Fibroblast of lung (primary cell): ENCODE measurements around the gene B4GALT7. TPM values are rescaled to one million over a fixed set of nuclear protein-coding genes. Genes with fewer than 3 reads are reported as not detected.
A peak's percentile ranks its signal among the peaks of the same experiment; 100 is the strongest.
"Not testable (repeated sequence)": the region's sequence is repeated elsewhere in the genome, so short reads cannot be mapped to it uniquely, and the experiment has no call there.

Source experiments
- DNase-seq, 2 donors: peaks; one replicate each; pipeline versions ENCODE4 v3.0.0 to v3.0.0-alpha.2; 2010; ENCODE audit warnings: low read depth in 2 of 2
- H2AFZ ChIP-seq: 2 replicates; pipeline ENCODE4 v1.5.1; 2012; ENCODE audit warnings: low read length, control low read depth, inconsistent platforms
- H3K27ac ChIP-seq: 2 replicates; pipeline ENCODE4 v1.5.1; 2011; ENCODE audit warnings: low read length, control low read depth; ENCODE audit not compliant: insufficient read depth
- H3K27me3 ChIP-seq: 2 replicates; pipeline ENCODE4 v1.5.1; 2011; ENCODE audit warnings: mild to moderate bottlenecking, low read length; ENCODE audit not compliant: control insufficient read depth, insufficient read depth
- H3K36me3 ChIP-seq: 2 replicates; pipeline ENCODE4 v1.5.1; 2011; ENCODE audit warnings: low read length; ENCODE audit not compliant: control insufficient read depth, insufficient read depth
- H3K4me1 ChIP-seq: 2 replicates; pipeline ENCODE4 v1.5.1; 2011; ENCODE audit warnings: low read length; ENCODE audit not compliant: control insufficient read depth, insufficient read depth; ENCODE audit errors: extremely low read depth
- H3K4me2 ChIP-seq: 2 replicates; pipeline ENCODE4 v1.5.1; 2011; ENCODE audit warnings: low read length, control low read depth; ENCODE audit not compliant: insufficient read depth; ENCODE audit errors: extremely low read depth
- H3K4me3 ChIP-seq, 4 experiments: fragments of 200-600 bp in 1 of 4; sonication (generic) in 1 of 4; replicated peaks in 1 of 4; 2 replicates each; pipeline ENCODE4 v1.5.1; 2011 to 2016; ENCODE audit warnings: low read length in 4 of 4, low read depth in 3 of 4, mild to moderate bottlenecking in 3 of 4, control low read depth in 2 of 4, inconsistent platforms in 1 of 4, mixed read lengths in 1 of 4; ENCODE audit not compliant: insufficient read depth in 1 of 4; ENCODE audit errors: control extremely low read depth in 1 of 4
- H3K79me2 ChIP-seq: 2 replicates; pipeline ENCODE4 v1.5.1; 2012; ENCODE audit warnings: mild to moderate bottlenecking, low read length, inconsistent platforms; ENCODE audit not compliant: control insufficient read depth, insufficient read depth
- H3K9ac ChIP-seq: 2 replicates; pipeline ENCODE4 v1.5.1; 2011; ENCODE audit warnings: mild to moderate bottlenecking, low read length, control low read depth; ENCODE audit not compliant: insufficient read depth
- H3K9me3 ChIP-seq: 2 replicates; pipeline ENCODE4 v1.5.1; 2012; ENCODE audit warnings: low read depth, low read length; ENCODE audit not compliant: control insufficient read depth, insufficient read depth
- H4K20me1 ChIP-seq: 2 replicates; pipeline ENCODE4 v1.5.1; 2011; ENCODE audit warnings: low read length; ENCODE audit not compliant: control insufficient read depth, insufficient read depth; ENCODE audit errors: extremely low read depth
- polyA plus RNA-seq, 2 donors: library from polyadenylated mRNA; depleted of rRNA in 1 of 2; stranded (reverse) in 1 of 2; unstranded in 1 of 2; fragments of >200 nt; gene quantifications; 2 replicates each; pipeline ENCODE4 v1.2.1, GENCODE V29; 2011 to 2012; ENCODE audit warnings: missing spikeins in 1 of 2
- total RNA-seq: library from RNA; depleted of rRNA; stranded (reverse); fragments of >200 nt; gene quantifications from 2 replicates; pipeline ENCODE4 v1.2.1, GENCODE V29; 2014

The B4GALT7 gene
- total and polyA plus RNA-seq, 2 donors (not counting 1 experiment from before 2014, with no cell fraction given), result 20.8 to 29.1 TPM

DNA sequence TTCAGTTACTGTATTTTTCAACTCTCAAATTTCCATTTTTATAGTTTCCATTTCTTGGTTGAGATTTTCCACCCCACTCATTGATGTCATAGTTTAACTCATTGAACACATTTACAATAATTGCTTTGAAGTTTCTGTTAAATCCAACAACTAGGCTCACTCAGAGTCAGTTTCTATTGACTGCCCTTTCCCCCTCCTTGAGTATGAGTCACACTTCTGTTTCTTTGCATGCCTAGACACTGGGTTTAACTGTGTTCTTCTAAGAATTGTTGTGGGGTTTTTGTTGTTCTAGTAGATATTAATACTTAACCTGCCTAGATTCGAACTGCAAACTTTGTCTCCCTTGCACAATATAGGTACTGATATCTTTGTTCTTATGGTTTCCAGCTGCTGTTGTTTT, 45.5 kb downstream of the B4GALT7 start:
- not testable (repeated sequence) for DNase-seq, H3K4me1 ChIP-seq, H3K36me3 ChIP-seq, H3K79me2 ChIP-seq, H3K27me3 ChIP-seq, H3K27ac ChIP-seq, H3K4me3 ChIP-seq, H2AFZ ChIP-seq, H3K9me3 ChIP-seq, H3K9ac ChIP-seq, H3K4me2 ChIP-seq, H4K20me1 ChIP-seq

DNA sequence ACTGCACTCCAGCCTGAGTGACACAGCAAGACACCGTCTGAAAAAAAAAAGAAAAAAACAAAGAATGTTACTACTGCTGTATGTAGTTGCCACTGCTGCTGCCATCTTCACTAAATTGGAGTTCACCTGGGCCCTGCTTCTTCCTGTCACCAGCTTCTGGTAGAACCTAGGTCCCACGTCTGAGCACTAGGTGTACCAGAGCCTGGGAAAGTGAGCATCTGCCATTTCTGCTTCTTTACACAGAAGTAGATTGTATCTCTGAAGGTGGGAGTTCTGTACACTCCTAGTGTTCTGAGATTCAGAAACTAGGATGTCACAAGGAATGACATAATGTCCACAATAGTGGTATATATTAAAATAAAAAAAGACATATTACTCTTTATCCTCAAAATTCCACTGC, 51.3 kb downstream of the B4GALT7 start:
- not testable (repeated sequence) for H3K36me3 ChIP-seq, DNase-seq, H3K9me3 ChIP-seq, H3K4me1 ChIP-seq, H3K4me2 ChIP-seq, H2AFZ ChIP-seq, H4K20me1 ChIP-seq, H3K4me3 ChIP-seq, H3K79me2 ChIP-seq, H3K27ac ChIP-seq, H3K27me3 ChIP-seq, H3K9ac ChIP-seq

DNA sequence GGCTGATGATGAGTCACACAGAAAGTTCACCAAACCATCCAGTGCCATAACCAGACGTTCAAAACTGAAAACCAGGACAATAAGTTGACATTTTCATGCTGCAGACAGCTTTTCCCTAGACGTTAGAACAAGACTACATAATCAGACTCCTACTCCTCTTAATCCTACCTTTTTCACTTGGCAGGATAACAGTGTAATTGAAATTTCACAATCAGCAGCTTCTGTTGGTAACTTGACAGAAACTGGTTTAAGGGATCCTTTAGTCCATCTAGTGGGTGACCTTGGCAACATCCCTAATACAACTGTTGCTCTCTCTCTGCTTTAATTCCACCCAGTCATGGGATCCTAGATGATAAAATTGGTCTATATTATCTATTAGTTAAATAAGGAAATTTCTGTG, 57.9 kb downstream of the B4GALT7 start:
- H3K27ac ChIP-seq, H3K9me3 ChIP-seq: not testable (repeated sequence)
- DNase-seq, result peak; percentile 1 to 20

DNA sequence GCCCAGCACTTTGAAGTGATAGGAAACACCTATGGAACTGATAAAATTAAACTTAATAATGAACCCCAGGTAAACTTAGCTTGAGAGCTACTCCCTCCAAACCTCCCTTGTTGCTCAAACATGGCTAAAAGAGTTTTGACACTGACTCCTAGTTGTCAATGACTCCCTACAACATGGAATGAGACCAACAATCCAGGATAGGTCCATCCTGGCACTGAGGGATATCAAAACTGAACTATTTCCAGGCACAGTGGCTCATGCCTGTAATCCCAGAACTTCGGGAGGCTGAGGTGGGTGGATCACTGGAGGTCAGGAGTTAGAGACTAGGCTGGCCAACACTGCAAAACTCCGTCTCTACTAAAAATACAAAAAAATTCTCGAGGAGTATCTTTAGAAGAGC, 58.6 kb downstream of the B4GALT7 start:
- not testable (repeated sequence) for H3K9me3 ChIP-seq, H2AFZ ChIP-seq, H3K79me2 ChIP-seq, H3K27ac ChIP-seq, DNase-seq, H3K4me2 ChIP-seq, H3K4me1 ChIP-seq, H3K27me3 ChIP-seq, H3K9ac ChIP-seq, H4K20me1 ChIP-seq, H3K4me3 ChIP-seq, H3K36me3 ChIP-seq

More for the DNA sequence above, 57.9 kb downstream of the B4GALT7 start:
- not testable (repeated sequence) for H3K27me3 ChIP-seq, H2AFZ ChIP-seq, H3K9ac ChIP-seq, H3K4me3 ChIP-seq, H3K4me2 ChIP-seq, H4K20me1 ChIP-seq, H3K4me1 ChIP-seq, H3K36me3 ChIP-seq, H3K79me2 ChIP-seq

Other genes starting within 250 kb of the B4GALT7 start
- gene LMAN2, start 248.5 kb upstream of the B4GALT7 start, total RNA-seq, result 294 and 396 TPM in 2 replicates
- gene LMAN2, start 248.5 kb upstream of the B4GALT7 start, polyA plus RNA-seq, result 145 and 221 TPM in 2 replicates
- gene RGS14, start 242.2 kb upstream of the B4GALT7 start, total RNA-seq, result 2.6 and 4.1 TPM in 2 replicates
- 2.5 and 3.1 TPM in 2 replicates for gene RGS14, start 242.2 kb upstream of the B4GALT7 start, polyA plus RNA-seq
- not detected in 2 replicates for gene SLC34A1, start 215.7 kb upstream of the B4GALT7 start, total RNA-seq
- gene SLC34A1, start 215.7 kb upstream of the B4GALT7 start, polyA plus RNA-seq, result not detected in 2 replicates
- not detected in 2 replicates for gene PFN3, start 199.5 kb upstream of the B4GALT7 start, total RNA-seq
- not detected in 2 replicates for gene PFN3, start 199.5 kb upstream of the B4GALT7 start, polyA plus RNA-seq
- under 0.01 and 0.50 TPM in 2 replicates for gene F12, start 190.6 kb upstream of the B4GALT7 start, total RNA-seq
- gene F12, start 190.6 kb upstream of the B4GALT7 start, polyA plus RNA-seq, result 0.10 and 0.19 TPM in 2 replicates
- 13.1 and 15.0 TPM in 2 replicates for gene GRK6, start 173.5 kb upstream of the B4GALT7 start, total RNA-seq
- gene GRK6, start 173.5 kb upstream of the B4GALT7 start, polyA plus RNA-seq, result 15.8 and 23.4 TPM in 2 replicates
- 2.1 and 2.3 TPM in 2 replicates for gene PRR7, start 153.3 kb upstream of the B4GALT7 start, total RNA-seq
- 1.6 TPM in 2 replicates for gene PRR7, start 153.3 kb upstream of the B4GALT7 start, polyA plus RNA-seq
- gene DBN1, start 126.5 kb upstream of the B4GALT7 start, total RNA-seq, result 96.4 and 102 TPM in 2 replicates
- gene DBN1, start 126.5 kb upstream of the B4GALT7 start, polyA plus RNA-seq, result 138 and 181 TPM in 2 replicates
- 55.2 and 65.2 TPM in 2 replicates for gene PDLIM7, start 102.5 kb upstream of the B4GALT7 start, total RNA-seq
- gene PDLIM7, start 102.5 kb upstream of the B4GALT7 start, polyA plus RNA-seq, result 117 and 245 TPM in 2 replicates
- 0.99 and 2.1 TPM in 2 replicates for gene DOK3, start 90.3 kb upstream of the B4GALT7 start, total RNA-seq
- gene DOK3, start 90.3 kb upstream of the B4GALT7 start, polyA plus RNA-seq, result 0.58 and 1.5 TPM in 2 replicates
- 76.5 and 79.1 TPM in 2 replicates for gene DDX41, start 83.2 kb upstream of the B4GALT7 start, total RNA-seq
- 66.8 and 71.5 TPM in 2 replicates for gene DDX41, start 83.2 kb upstream of the B4GALT7 start, polyA plus RNA-seq
- 17.5 and 28.4 TPM in 2 replicates for gene FAM193B, start 45.6 kb upstream of the B4GALT7 start, total RNA-seq
- 15.9 and 27.9 TPM in 2 replicates for gene FAM193B, start 45.6 kb upstream of the B4GALT7 start, polyA plus RNA-seq
- 94.8 and 139 TPM in 2 replicates for gene TMED9, start 7.9 kb upstream of the B4GALT7 start, total RNA-seq
- gene TMED9, start 7.9 kb upstream of the B4GALT7 start, polyA plus RNA-seq, result 259 and 355 TPM in 2 replicates
- not detected in 2 replicates for gene FAM153A, start 182.8 kb downstream of the B4GALT7 start, total RNA-seq
- not detected in 2 replicates for gene FAM153A, start 182.8 kb downstream of the B4GALT7 start, polyA plus RNA-seq